OCI-LY3 (cell line): ENCODE data around the gene PAX9.

Experiments
- EZH2phosphoT487 ChIP-seq: fragments of 200-600 bp; shearing (Covaris generic); IDR thresholded peaks from 2 replicates; pipeline ENCODE4 v1.6.1; 2018; ENCODE audit warnings: antibody characterized with exemption, mixed run types, low read depth
- TF ChIP-seq, protein P1 (sequence below): fragments of 200-600, 300-600 bp; sonication (generic); IDR thresholded peaks from 2 replicates; pipeline ENCODE4 v1.5.1; 2014; ENCODE audit warnings: antibody characterized with exemption, low read length, low read depth

DNA sequence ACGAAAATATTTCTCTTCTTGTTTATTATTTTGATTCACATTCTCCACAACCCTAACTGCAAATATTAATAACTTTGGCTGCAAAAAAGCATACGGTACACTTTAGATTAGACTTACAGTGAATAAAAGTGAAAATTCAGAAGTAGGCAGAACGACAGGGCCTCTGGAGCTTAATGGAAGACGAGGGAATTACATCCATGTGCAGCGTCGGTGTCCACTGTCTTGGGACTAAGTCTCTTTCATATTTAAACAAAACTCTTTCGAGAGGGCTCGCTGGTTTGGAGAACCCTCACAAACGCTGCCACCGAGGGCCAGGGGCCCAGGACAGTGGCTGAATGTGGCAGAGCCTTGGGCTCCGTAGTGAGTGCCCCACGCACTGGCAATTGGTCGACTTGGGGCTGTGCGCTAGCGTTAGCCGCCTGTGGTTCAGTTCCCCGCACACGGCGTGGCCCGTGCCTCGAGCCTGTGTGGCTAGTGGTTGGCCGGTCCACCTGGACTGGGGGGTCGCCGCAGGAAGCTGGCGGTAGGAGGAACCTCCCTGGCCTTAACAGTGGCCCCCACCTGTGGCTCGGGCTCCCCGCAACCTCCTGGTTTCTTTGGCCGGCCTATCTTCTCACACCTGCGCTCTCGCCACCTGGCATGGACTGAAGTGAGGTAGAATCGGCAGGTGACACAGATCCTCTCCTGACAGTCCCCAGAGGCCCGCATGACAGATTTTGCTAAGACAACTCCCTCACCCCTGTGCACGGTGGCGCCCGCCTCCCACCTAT is 739 bp upstream of the PAX9 start:
- TF ChIP-seq, protein P1, sequence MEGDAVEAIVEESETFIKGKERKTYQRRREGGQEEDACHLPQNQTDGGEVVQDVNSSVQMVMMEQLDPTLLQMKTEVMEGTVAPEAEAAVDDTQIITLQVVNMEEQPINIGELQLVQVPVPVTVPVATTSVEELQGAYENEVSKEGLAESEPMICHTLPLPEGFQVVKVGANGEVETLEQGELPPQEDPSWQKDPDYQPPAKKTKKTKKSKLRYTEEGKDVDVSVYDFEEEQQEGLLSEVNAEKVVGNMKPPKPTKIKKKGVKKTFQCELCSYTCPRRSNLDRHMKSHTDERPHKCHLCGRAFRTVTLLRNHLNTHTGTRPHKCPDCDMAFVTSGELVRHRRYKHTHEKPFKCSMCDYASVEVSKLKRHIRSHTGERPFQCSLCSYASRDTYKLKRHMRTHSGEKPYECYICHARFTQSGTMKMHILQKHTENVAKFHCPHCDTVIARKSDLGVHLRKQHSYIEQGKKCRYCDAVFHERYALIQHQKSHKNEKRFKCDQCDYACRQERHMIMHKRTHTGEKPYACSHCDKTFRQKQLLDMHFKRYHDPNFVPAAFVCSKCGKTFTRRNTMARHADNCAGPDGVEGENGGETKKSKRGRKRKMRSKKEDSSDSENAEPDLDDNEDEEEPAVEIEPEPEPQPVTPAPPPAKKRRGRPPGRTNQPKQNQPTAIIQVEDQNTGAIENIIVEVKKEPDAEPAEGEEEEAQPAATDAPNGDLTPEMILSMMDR: no peak
- TF ChIP-seq EZH2phosphoT487: no peak
